ENCODE results near the gene DIS3L2. TPM values are rescaled to one million over a fixed set of nuclear protein-coding genes. Genes with fewer than 3 reads are reported as not detected.

The DIS3L2 gene
- total and polyA plus RNA-seq, 2 experiments from 2014 or later, result 15.2 to 25.3 TPM

- TF ChIP-seq REST (IDR thresholded peaks at IDR 0.05; ENCODE audit: unreplicated experiment) (no peak), EZH2 (IDR thresholded peaks at IDR 0.05; ENCODE audit: low read depth, unreplicated experiment) (no peak), CTCF (conservative IDR thresholded peaks at IDR 0.05; ENCODE audit: low read depth in 2 of 2) (no peak), NANOG (IDR thresholded peaks at IDR 0.05; ENCODE audit: borderline replicate concordance) (no peak), JUNB (IDR thresholded peaks at IDR 0.05; ENCODE audit: unreplicated experiment) (no peak), POLR2AphosphoS5 (IDR thresholded peaks at IDR 0.05; ENCODE audit: low read depth) (no peak), CREB1 (CRISPR knock-in tag; IDR thresholded peaks at IDR 0.05; ENCODE audit: low read depth) (no peak)
- TF ChIP-seq, protein P1, sequence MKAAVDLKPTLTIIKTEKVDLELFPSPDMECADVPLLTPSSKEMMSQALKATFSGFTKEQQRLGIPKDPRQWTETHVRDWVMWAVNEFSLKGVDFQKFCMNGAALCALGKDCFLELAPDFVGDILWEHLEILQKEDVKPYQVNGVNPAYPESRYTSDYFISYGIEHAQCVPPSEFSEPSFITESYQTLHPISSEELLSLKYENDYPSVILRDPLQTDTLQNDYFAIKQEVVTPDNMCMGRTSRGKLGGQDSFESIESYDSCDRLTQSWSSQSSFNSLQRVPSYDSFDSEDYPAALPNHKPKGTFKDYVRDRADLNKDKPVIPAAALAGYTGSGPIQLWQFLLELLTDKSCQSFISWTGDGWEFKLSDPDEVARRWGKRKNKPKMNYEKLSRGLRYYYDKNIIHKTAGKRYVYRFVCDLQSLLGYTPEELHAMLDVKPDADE (IDR thresholded peaks at IDR 0.05), result no peak
Measured at GRCh38 chr2:232250246-232251175, 289.0 kb downstream of the DIS3L2 start (continued).

DNA sequence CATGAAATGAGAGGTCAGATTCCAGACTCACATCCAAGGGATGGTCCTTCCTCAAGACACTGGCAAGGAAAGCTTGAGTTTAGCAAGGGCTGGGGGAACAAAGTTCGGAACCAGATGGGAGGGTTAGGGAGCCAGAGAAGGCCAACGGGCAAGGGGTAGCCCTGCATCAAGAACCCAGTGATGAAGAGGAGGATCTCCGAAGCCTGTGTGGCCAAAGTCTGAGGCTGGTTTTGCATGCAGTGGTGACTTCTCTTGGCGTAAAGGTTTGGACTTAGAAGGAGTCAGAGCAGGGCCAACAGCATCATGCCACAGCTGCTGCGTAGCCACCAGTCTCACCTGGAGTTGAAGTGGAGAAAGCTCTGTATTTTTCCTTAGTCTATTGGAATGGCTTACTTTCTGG is 293.5 kb downstream of the DIS3L2 start:
- Histone ChIP-seq H2AFZ (no peak overlapping the region), H3K27me3 (ENCODE audit: insufficient read depth) (no peaks in the 10 kb centered on the region), H3F3A (replicated peaks; ENCODE audit: low read depth) (no peaks in the 10 kb centered on the region), H3K36me3 (ENCODE audit: insufficient read depth) (no peaks in the 10 kb centered on the region), H4K20me1 (replicated peaks; ENCODE audit: insufficient read depth) (no peaks in the 10 kb centered on the region), H3K27ac (ENCODE audit: low read depth) (no peak overlapping the region), H3K9me2 (ENCODE audit: insufficient read depth) (no peaks in the 10 kb centered on the region), H3K4me3 (no peak overlapping the region), H3K79me2 (replicated peaks; ENCODE audit: insufficient read depth) (no peaks in the 10 kb centered on the region), H3K4me1 (ENCODE audit: insufficient read depth) (no peaks in the 10 kb centered on the region), H3K4me2 (no peak overlapping the region)
- Mint-ChIP-seq H3K27ac (no peak overlapping the region), H3K36me3 (ENCODE audit: low read depth) (no peaks in the 10 kb centered on the region; the same call in 2 of the 3 replicates), H3K27me3 (ENCODE audit: insufficient read depth, low read depth, poor library complexity) (peaks cover 5% of the 10 kb centered on the region), H3K9me3 (no peaks in the 10 kb centered on the region), H3K4me1 (peaks cover 4% of the 10 kb centered on the region; the same call in 1 of the 3 replicates), H3K4me3 (no peak overlapping the region)
- ATAC-seq (no peak), DNase-seq (ENCODE audit: low spot score) (no peak)
- TF ChIP-seq ZNF462 (CRISPR knock-in tag; IDR thresholded peaks at IDR 0.05), result no peak
- TF ChIP-seq ZNF114 (CRISPR knock-in tag; IDR thresholded peaks at IDR 0.05), result no peak
- no peak for TF ChIP-seq CREB1 (CRISPR knock-in tag; IDR thresholded peaks at IDR 0.05; ENCODE audit: low read depth)
